Heart left ventricle (tissue), 13 donors: ENCODE data around the gene TRMT1.

Experiments
- POLR2A ChIP-seq, 2 donors: fragments of 450-650 bp; IDR thresholded peaks; one replicate each; pipeline ENCODE4 v1.6.1; 2017; ENCODE audit warnings: antibody characterized with exemption in 2 of 2, mild to moderate bottlenecking in 2 of 2, moderate library complexity in 2 of 2
- TF ChIP-seq, protein P1 (sequence below), 12 donors: fragments of 200-600 bp; sonication (generic) in 4 of 12; IDR thresholded peaks; one replicate each; pipeline versions ENCODE4 v1.5.0 to v1.8.0; 2018 to 2022; ENCODE audit warnings: antibody characterized with exemption in 12 of 12, mild to moderate bottlenecking in 5 of 12
- donor health status: ischemic (EF 13 %, LVEDD 7.1; RV severe dilation, severe dysfunction).
- donor health status: DM: no; HTN: yes; CAD: no.
- donor health status: DM: no; HTN: no; CAD: no.
- donor health status: ischemic (EF 25% LVEDD 6.9; RV normal size, moderate dysfunction).
- donor health status: ischemic (EF 25% LVEDD 5.7; RV mildly dilated, moderate dysfunction).
- donor health status: ischemic (EF 35%, LVEDD 5.7; RV mildly dilated, moderate dysfunction).
- donor health status: nonischemic (EF 11% LVEDD 7.7; RV severe dilation, severe dysfunction).
- donor health status: DM: yes; HTN: yes; CAD: no.
- donor health status: PGD.
- donor health status: ischemic (EF 29% LVEDD 5.4; RV normal size, mild dysfunction).
- donor health status: nonischemic (EF 23%, LVEDD 6.1; RV moderate dilation, normal function).

GRCh38 chr19:13120031-13120430, 3.5 kb upstream of the TRMT1 start:
- TF ChIP-seq, protein P1, sequence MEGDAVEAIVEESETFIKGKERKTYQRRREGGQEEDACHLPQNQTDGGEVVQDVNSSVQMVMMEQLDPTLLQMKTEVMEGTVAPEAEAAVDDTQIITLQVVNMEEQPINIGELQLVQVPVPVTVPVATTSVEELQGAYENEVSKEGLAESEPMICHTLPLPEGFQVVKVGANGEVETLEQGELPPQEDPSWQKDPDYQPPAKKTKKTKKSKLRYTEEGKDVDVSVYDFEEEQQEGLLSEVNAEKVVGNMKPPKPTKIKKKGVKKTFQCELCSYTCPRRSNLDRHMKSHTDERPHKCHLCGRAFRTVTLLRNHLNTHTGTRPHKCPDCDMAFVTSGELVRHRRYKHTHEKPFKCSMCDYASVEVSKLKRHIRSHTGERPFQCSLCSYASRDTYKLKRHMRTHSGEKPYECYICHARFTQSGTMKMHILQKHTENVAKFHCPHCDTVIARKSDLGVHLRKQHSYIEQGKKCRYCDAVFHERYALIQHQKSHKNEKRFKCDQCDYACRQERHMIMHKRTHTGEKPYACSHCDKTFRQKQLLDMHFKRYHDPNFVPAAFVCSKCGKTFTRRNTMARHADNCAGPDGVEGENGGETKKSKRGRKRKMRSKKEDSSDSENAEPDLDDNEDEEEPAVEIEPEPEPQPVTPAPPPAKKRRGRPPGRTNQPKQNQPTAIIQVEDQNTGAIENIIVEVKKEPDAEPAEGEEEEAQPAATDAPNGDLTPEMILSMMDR (IDR thresholded peaks at IDR 0.05) = no peak
- TF ChIP-seq POLR2A (IDR thresholded peaks at IDR 0.05) = no peak
